HG02981 (cell line): ENCODE results near the gene RPL13A.
A peak's percentile ranks its signal among the peaks of the same experiment; 100 is the strongest.
"Not testable (repeated sequence)": the region's sequence is repeated elsewhere in the genome, so short reads cannot be mapped to it uniquely, and the experiment has no call there.

Experiments
- ATAC-seq: cut with Tn5 transposase; IDR thresholded peaks from one replicate; pipeline ENCODE4 v1.9.1; 2021; ENCODE audit warnings: mild to moderate bottlenecking, moderate library complexity; ENCODE audit not compliant: unreplicated experiment

Gene RPL13A

DNA sequence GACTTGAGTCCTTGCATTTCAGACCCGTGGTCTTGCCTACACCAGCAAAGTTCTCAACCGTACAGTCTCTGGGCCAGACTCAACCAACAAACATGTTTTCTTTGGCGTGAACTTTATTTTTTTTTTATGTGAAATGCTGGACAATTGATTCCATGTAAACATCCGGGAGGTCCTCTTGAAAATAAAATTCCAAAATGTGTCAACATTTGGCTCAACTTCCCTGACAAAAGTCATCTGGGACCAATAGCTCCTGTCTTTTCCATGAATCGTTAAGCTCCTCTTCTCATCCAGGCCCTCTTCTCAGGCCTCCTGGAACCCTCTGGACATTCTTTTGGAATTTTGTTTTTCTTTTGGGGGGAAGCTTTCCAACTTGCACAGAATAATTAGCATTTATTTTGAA lies 31.6 kb upstream of the RPL13A start:
- no peak for ATAC-seq

DNA sequence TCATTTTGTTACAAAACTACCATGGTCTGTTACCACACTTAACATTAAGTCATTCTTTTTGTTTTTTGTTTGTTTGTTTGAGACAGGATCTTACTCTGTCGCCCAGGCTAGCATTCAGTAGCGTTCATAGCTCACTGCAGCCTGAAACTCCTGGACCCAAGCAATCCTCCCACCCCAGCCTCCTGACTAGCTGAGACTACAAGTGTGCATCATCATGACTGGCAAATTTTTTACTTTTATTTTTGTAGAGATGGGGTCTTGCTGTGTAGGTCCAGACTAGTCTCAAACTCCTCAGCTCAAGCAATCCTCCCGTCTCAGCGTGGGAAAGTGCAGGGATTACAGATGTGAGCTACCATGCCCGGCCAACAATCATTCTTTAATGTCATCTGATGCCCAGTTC lies 31.1 kb upstream of the RPL13A start:
- ATAC-seq, result no peak

DNA sequence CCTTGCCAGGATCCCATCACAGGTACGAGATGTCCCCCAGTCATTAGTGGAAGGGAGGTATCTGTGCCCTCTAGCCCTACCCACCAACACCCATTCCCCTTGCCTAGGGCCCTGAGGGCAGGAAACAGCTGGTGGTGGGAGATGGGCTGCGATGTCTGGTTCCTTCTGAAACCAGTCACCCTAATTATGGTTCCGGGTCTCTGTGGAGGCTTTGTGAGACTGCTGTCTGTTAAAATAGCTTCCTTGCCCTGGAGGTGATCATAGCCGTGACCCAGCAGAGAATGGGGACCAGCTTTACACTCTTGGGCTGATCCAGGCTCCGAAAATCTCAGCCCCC lies 28.9 kb upstream of the RPL13A start:
- ATAC-seq, result no peak

DNA sequence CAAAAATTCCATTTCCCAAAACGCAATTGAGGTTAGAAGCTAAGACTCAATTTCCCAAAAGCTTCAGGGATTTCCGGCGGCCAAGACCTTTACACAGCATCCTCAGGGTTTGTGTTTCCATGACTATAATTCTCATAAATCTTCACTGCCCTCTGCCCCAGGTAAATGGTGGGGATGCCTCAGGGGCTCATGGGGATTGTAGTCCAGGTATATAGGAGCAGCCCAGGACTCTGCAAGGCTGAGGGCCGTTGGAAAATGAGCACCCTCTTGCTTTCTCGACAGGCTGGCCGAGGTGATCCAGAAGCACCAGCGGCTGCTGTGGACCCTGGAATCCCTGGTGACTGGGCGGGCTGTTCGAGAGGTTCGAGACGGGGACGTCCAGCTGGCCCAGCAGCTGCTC lies 28.0 kb upstream of the RPL13A start:
- ATAC-seq, result no peak

DNA sequence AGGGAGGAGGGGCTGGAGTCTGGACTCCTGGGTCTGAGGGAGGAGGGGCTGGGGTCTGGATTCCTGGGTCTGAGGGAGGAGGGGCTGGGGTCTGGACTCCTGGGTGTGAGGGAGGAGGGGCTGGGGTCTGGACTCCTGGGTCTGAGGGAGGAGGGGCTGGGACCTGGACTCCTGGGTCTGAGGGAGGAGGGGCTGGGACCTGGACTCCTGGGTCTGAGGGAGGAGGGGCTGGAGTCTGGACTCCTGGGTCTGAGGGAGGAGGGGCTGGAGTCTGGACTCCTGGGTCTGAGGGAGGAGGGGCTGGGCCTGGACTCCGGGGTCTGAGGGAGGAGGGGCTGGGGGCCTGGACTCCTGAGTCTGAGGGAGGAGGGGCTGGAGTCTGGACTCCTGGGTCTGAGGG lies 26.3 kb upstream of the RPL13A start:
- ATAC-seq, result not testable (repeated sequence)

DNA sequence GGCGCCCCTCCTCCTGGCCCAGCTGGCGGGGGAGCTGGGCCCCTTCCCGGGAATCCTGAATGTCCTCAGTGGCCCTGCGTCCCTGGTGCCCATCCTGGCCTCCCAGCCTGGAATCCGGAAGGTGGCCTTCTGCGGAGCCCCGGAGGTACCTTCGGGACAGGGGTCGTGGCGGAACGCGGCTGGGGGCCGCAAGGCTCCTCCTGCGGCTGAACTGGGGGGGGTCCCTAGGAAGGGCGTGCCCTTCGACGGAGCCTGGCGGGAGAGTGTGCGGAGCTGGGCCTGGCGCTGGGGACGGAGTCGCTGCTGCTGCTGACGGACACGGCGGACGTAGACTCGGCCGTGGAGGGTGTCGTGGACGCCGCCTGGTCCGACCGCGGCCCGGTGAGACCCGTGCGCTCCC lies 25.8 kb upstream of the RPL13A start:
- no peak for ATAC-seq

DNA sequence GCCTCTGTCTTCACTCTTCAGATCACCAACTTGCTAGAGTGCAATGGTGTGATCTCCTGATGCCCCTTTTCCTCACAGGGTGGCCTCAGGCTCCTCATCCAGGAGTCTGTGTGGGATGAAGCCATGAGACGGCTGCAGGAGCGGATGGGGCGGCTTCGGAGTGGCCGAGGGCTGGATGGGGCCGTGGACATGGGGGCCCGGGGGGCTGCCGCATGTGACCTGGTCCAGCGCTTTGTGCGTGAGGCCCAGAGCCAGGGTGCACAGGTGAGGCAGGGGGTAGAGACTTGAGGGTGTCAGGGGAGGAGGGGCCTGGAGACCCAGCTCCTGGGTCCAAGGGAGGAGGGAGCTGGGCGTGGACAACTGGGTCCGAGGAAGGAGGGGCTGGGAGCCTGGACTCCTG lies 24.9 kb upstream of the RPL13A start:
- no peak for ATAC-seq

DNA sequence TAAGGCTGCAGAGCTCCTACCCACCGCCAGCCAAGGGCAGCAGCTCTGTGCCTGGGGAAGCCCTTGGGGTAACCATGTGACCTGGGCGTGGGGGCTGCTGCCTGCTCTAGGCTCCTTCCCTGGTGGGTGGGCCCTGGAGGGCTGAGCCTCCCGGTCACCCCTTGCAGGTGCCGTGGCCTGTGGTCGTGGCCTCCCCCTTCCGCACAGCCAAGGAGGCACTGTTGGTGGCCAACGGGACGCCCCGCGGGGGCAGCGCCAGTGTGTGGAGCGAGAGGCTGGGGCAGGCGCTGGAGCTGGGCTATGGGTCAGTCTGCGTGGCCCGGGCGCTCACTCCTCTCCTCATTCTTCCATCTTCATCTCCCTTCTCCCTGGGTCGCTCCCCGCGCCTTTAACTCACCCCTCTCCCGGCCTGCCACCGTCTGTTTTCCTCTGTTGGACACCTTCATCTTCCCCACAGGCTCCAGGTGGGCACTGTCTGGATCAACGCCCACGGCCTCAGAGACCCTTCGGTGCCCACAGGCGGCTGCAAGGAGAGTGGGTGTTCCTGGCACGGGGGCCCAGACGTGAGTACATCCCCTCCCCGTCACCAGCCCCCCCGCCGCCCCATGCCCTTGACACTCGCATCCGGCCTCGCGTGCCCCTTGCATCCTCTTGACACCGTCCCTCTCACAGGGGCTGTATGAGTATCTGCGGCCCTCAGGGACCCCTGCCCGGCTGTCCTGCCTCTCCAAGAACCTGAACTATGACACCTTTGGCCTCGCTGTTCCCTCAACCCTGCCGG lies 23.3 kb upstream of the RPL13A start:
- no peak for ATAC-seq

DNA sequence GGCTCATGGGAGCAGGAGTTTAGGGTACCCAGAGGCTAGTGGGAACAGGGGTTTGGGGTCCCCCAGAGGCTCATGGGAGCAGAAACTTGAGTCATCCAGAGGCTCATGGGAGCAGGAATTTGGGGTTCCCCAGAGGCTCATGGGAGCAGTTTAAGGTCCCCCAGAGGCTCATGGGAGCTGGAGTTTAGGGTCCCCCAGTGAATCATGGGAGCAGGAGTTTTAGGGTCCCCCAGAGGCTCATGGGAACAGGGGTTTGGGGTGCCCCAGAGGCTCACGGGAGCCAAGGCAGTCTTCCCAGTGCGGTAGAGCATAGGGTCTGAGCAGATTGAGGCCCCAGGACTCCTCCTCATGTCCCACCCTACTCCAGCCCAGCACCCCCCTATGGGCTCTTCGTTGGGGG lies 22.0 kb upstream of the RPL13A start:
- ATAC-seq, result no peak

DNA sequence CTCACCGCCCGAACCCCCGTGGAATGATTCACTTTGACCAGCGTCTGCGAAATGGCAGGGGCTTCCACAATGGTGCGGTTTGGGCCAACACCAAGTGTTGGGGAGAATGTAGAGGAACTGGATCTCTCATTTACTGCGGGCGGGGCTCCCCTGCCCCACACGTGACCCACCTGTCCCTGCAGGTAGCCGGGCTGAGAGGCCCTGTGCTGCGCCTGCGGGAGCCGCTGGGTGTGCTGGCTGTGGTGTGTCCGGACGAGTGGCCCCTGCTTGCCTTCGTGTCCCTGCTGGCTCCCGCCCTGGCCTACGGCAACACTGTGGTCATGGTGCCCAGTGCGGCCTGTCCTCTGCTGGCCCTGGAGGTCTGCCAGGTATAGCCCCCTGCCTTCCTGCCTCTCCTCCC lies 19.2 kb upstream of the RPL13A start:
- no peak for ATAC-seq

DNA sequence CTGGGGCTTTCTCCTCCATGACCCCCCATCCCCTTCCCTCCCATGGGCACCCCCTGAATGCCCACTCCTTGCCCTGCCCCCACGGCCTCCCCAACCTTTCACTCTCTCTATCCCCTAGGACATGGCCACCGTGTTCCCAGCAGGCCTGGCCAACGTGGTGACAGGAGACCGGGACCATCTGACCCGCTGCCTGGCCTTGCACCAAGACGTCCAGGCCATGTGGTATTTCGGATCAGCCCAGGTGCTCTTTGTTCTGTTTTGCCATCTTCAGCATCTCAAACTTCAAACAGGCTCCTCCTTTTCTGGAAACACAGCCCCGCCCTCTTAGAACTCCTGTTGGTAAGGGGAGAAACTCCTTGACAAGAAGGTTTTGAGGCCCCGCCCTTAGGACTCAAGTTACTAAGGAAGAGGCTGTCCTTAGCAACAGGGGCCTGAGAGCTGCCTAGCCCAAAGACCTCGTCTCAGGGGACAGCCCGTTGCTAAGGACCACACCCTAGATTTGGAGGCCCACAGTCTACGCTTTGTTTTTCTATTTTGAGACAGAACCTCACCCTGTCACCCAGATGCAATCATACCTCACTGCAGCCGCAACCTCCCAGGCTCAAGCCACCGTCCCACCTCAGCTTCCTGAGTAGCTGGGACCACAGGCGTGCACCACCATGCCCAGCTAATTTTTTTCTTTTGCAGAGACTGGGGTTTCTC lies 18.5 kb upstream of the RPL13A start:
- peak; percentile 75 for ATAC-seq

DNA sequence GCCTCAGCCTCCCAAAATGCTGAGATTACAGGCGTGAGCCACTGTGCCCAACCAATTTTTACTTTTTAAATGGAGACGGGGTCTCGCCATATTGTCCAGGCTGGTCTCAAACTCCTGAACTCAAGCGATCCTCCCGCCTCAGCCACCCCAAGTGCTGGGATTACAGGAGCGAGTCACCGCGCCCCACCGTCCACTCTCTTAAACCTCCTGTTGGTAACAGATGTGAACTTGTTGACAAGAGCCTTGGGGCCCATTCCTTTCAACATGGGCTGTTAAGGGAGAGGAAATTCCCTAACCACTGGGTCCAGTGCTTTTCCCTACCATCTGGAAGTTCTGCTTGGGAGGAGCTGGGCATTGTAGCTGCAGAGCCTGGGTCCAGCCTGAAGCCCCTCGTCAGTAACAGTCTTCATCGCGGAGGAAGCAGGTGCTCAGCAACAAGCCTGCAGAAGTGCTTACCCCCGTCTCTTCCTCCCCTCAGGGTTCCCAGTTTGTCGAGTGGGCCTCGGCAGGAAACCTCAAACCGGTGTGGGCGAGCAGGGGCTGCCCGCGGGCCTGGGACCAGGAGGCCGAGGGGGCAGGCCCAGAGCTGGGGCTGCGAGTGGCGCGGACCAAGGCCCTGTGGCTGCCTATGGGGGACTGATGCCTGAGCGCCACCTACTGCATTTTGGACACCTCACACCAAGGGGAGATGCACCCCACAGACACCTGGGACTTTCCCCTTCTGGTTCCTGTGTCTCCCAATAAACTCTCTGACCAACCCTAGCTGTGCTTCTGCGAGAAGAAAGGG lies 17.4 kb upstream of the RPL13A start:
- peak; percentile 43 for ATAC-seq

DNA sequence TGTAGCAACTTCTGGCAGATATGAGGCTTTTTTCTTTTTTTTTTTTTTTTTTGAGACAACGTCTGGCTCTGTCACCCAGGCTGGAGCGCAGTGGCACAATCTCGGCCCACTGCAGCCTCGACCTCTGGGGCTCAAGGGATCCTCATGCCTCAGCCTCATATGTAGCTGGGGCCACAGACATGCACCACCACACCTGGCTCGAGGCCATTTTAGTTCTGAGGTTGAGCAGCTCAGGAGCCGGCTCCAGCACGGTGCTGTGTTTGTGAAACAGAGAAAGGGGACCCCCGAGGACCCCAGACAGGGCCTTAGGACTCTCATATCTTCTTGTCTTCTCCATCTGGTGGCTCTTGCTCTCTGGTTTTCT lies 16.8 kb upstream of the RPL13A start:
- no peak for ATAC-seq

DNA sequence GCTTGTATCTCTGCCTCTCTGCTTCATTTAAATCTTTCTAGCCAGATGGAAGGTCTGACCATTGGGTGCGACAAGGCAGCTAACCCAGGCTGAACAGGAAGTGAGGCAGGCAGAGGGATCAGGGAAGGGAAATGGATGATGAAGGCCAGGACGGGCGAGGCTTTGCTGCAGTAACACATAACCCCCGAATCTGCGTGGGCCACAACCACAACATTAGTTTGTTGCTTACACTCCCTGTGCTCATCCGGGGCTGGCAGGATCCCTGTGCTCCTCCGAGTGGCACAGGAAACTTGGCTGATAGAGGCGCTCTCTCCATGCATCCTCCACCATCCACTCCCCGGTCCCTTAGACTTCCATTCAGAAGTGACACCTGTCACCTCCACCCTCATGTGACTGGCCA lies 14.5 kb upstream of the RPL13A start:
- ATAC-seq, result no peak

DNA sequence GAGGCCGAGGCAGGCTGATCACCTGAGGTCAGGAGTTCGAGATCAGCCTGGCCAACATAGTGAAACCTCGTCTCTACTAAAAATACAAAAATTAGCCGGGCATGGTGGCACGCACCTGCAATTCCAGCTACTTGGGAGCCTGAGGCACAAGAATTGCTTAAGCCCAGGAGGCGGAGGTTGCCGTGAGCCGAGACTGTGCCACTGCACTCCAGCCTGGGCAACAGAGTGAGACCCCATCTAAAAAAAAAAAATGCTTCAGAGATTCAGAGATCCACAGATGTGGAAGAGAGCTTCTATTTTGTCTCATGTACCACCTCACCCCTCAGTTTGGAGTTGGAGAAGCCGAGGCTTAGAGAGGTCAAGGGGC lies 13.9 kb upstream of the RPL13A start:
- ATAC-seq, result not testable (repeated sequence)

DNA sequence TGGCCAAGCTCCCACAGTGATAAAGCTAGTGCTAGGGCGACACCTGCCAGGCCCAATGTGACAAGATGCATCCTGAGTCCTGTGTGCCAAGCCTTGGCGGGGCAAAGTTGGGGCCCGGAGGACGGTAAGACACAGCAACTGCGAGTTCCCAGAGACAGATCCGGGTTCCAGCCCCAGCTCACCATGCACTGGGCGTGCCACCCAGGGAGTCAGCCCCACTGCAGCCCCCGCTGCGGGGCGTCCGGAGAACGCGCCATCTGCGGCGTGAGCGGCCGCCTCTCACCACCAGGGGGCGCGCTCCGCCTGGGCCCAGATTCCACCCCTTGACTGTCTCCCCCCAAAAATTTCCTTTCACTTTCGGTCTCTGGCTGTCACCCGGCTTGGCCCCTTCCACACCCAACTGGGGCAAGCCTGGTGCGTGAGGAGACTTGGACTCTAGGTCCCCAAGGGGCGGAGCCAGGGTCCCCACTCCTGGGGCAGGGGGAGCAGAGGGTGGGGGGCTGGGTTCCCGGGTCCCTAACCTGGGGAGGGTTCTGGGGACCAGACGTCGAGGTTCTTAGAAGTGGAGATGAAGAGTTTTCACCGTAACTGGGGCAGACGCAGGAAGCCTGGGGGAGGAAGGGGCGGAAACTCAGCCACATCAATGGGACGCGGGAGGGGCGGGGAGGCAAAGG lies 13.4 kb upstream of the RPL13A start, which contains the start of gene FLT3LG:
Gene FLT3LG (plus strand): TSS at position 348 of the 674 bp plus-strand sequence. CDS start 425 bp downstream, outside the sequence.
- peak; percentile 35 for ATAC-seq

DNA sequence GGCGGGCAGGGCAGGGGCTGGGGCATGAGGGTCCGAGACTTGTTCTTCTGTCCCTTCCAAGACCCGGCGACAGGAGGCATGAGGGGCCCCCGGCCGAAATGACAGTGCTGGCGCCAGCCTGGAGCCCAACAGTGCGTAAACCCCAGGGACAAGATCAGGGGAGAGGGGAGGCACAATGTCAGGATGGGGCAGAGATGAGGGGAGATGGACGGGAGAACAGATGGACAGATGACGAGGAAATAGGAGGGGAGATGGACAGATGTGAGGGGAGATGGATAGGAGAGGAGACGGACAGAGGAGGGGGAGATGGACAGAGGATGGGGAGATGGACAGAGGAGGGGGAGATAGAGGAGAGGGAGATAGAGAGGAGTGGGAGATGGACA lies 12.9 kb upstream of the RPL13A start:
- ATAC-seq, result no peak

DNA sequence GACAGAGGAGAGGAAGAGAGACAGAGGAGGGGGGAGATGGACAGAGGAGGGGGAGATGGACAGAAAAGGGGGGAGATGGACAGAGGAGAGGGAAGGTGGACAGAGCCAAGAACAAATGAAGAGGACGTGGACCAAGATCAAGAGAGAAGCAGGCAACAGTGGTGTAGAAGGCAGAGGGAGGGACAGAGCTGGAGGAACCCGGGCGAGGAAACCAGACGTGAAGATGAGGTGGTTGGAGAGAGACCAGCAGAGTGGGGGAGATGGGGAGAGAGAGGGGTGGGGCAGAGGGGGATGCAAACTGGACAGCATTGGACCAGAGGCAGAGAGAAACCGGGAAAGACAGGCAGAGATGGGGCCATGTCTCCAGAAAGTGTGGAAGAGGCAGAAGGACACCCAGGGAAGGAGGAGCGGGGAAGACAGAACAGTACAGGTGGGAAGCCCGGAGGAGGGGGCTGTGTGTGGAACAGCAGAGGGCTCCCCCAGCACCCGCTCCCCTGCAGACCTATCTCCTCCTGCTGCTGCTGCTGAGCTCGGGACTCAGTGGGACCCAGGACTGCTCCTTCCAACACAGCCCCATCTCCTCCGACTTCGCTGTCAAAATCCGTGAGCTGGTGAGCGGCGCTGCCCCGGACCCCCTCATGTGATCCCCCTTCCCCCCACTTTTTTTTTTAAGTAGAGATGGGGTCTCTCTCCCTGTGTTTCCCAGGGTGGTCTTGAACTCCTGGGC lies 12.1 kb upstream of the RPL13A start:
- ATAC-seq, result no peak

DNA sequence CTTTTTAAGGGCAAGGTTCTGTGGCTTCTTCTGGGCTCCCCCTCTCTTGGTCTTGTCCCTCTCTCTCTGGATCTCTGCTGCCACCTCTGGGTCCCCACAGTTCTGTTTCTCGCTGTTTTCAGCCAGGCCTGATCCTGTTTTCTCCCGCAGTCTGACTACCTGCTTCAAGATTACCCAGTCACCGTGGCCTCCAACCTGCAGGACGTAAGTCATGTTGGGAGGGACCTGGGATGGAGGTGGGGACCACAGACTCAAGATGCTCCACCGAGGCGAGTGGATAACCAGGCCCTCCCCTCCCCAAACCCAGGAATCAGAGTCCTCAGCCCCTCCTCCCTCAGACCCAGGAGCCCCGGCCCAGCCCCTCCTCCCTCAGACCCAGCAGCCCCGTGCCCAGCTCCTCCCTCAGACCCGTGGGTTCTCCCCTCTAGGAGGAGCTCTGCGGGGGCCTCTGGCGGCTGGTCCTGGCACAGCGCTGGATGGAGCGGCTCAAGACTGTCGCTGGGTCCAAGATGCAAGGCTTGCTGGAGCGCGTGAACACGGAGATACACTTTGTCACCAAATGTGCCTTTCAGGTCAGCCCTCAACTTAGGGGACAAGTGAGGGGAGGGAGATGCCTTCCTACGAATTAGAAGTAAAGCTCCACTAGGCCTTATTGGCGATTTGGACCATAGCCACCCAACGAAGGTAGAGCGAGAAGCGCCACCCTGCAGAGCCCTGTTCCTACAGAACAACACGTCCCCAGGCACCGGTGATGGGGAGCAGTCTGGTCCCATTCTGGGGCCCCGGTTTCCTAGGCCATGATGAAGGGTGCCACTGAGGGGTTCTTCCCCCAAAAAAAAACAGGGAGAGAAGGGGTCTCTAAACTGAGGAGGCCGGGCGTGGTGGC lies 11.2 kb upstream of the RPL13A start:
- ATAC-seq, result no peak
